Karpas-422 (cell line): Measurements from ENCODE around the gene OCA2. TPM values are rescaled to one million over a fixed set of nuclear protein-coding genes. Genes with fewer than 3 reads are reported as not detected.

Experiments used
- DNase-seq: peaks from one replicate; pipeline ENCODE4 v3.0.0-alpha.2; 2015
- H2AFZ ChIP-seq: fragments of 200-600 bp; sonication (generic); 2 replicates; pipeline ENCODE4 v1.6.1; 2014; ENCODE audit warnings: antibody characterized with exemption, low read length, mixed read lengths
- H3K27ac ChIP-seq: fragments of 200-600 bp; sonication (generic); 2 replicates; pipeline ENCODE4 v1.5.1; 2014; ENCODE audit warnings: mild to moderate bottlenecking, low read length, moderate library complexity
- H3K27me3 ChIP-seq: fragments of 200-600 bp; sonication (generic); 2 replicates; pipeline ENCODE4 v1.6.1; 2014; ENCODE audit warnings: low read length, mixed read lengths
- H3K36me3 ChIP-seq: fragments of 200-600 bp; sonication (generic); 2 replicates; pipeline ENCODE4 v1.6.1; 2014; ENCODE audit warnings: low read length, mixed read lengths; ENCODE audit not compliant: insufficient read depth
- H3K4me1 ChIP-seq: fragments of 200-600 bp; sonication (generic); 2 replicates; pipeline ENCODE4 v1.6.1; 2014; ENCODE audit warnings: mild to moderate bottlenecking, low read length, mixed read lengths
- H3K4me2 ChIP-seq: fragments of 200-600 bp; sonication (generic); 2 replicates; pipeline ENCODE4 v1.6.1; 2014; ENCODE audit warnings: low read length, low read depth, mild to moderate bottlenecking; ENCODE audit not compliant: poor library complexity, severe bottlenecking
- H3K4me3 ChIP-seq: fragments of 200-600 bp; sonication (generic); 2 replicates; pipeline ENCODE4 v1.5.1; 2014; ENCODE audit warnings: mild to moderate bottlenecking, antibody characterized with exemption, low read length, mixed read lengths
- H3K79me2 ChIP-seq: fragments of 200-600 bp; sonication (generic); 2 replicates; pipeline ENCODE4 v1.6.1; 2014; ENCODE audit warnings: mild to moderate bottlenecking, low read length, mixed read lengths
- H3K9ac ChIP-seq: fragments of 200-600 bp; sonication (generic); 2 replicates; pipeline ENCODE4 v1.6.0; 2014; ENCODE audit warnings: low read length
- H3K9me2 ChIP-seq: fragments of 200-600 bp; sonication (generic), shearing (Covaris generic); replicated peaks from 2 replicates; pipeline ENCODE4 v1.6.0; 2014; ENCODE audit warnings: mild to moderate bottlenecking, low read length, moderate library complexity; ENCODE audit not compliant: insufficient read depth
- H3K9me3 ChIP-seq: fragments of 300-700, 200-600 bp; sonication (generic); 2 replicates; pipeline ENCODE4 v1.6.1; 2014; ENCODE audit warnings: low read length, mixed read lengths
- H4K20me1 ChIP-seq: fragments of 200-600 bp; sonication (generic); 2 replicates; pipeline ENCODE4 v1.6.1; 2014; ENCODE audit warnings: mild to moderate bottlenecking, antibody characterized with exemption, low read length, low read depth; ENCODE audit not compliant: insufficient read depth
- total RNA-seq: library from RNA; depleted of rRNA; stranded (reverse); fragments of >200 nt; shearing (Covaris generic); gene quantifications from 2 replicates; pipeline ENCODE4 v1.2.3, GENCODE V29; 2014; ENCODE audit warnings: low replicate concordance

The OCA2 gene
- total RNA-seq, 1 experiment from 2014 or later, result not detected

DNA sequence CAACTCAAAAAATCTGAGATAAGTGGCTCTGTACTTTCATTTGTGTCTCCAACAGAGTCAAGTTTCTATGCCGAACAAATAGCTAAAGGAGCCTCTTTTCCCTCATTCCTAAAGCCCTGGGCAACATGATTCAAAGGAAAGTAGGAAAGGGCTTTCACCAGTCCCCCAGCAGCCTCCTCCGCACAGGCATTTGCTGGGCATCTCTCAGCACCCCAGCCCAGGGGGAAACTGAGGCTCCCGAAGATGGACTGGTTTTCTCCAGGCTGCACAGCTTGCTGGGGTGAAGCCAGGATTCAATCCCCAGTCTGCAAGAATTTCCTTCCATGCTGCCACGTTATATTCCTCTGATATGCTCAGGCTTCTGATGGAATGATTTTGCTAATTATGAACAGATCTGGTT lies 163.8 kb downstream of the OCA2 start:
- Histone ChIP-seq H3K9me3 (peaks cover 4% of the 10 kb centered on the region), H4K20me1 (no peaks in the 10 kb centered on the region), H3K36me3 (no peaks in the 10 kb centered on the region), H3K27ac (no peak overlapping the region), H3K27me3 (no peaks in the 10 kb centered on the region), H3K9me2 (no peaks in the 10 kb centered on the region), H3K4me1 (no peaks in the 10 kb centered on the region), H3K9ac (no peak overlapping the region), H3K79me2 (no peaks in the 10 kb centered on the region), H2AFZ (no peak overlapping the region), H3K4me2 (no peak overlapping the region), H3K4me3 (no peak overlapping the region)
- no peak for DNase-seq

- Histone ChIP-seq H3K27me3 (no peaks in the 10 kb centered on the region), H3K79me2 (no peaks in the 10 kb centered on the region), H4K20me1 (no peaks in the 10 kb centered on the region), H2AFZ (no peak overlapping the region), H3K9me3 (peaks cover 4% of the 10 kb centered on the region), H3K4me1 (no peaks in the 10 kb centered on the region), H3K27ac (no peak overlapping the region), H3K36me3 (no peaks in the 10 kb centered on the region), H3K9me2 (no peaks in the 10 kb centered on the region), H3K9ac (no peak overlapping the region), H3K4me2 (no peak overlapping the region), H3K4me3 (no peak overlapping the region)
- no peak for DNase-seq
These were observed 164.3 kb downstream of the OCA2 start for GRCh38 chr15:27934782-27935181.

GRCh38 chr15:27933562-27933961 lies 165.6 kb downstream of the OCA2 start:
- Histone ChIP-seq H3K4me1 (no peaks in the 10 kb centered on the region), H3K27me3 (no peaks in the 10 kb centered on the region), H3K4me3 (no peak overlapping the region), H3K9me2 (no peaks in the 10 kb centered on the region), H3K9ac (no peak overlapping the region), H3K27ac (no peak overlapping the region), H3K36me3 (no peaks in the 10 kb centered on the region), H3K4me2 (no peak overlapping the region), H2AFZ (no peak overlapping the region), H4K20me1 (no peaks in the 10 kb centered on the region), H3K9me3 (peaks cover 4% of the 10 kb centered on the region), H3K79me2 (no peaks in the 10 kb centered on the region)
- DNase-seq, result no peak

- no peak overlapping the region for H2AFZ ChIP-seq
- H3K36me3 ChIP-seq, result no peaks in the 10 kb centered on the region
- H3K27me3 ChIP-seq, result no peaks in the 10 kb centered on the region
- H3K9ac ChIP-seq, result no peak overlapping the region
- no peaks in the 10 kb centered on the region for H4K20me1 ChIP-seq
- H3K9me3 ChIP-seq, result peaks cover 4% of the 10 kb centered on the region
- H3K4me3 ChIP-seq, result no peak overlapping the region
- H3K9me2 ChIP-seq, result no peaks in the 10 kb centered on the region
- H3K79me2 ChIP-seq, result no peaks in the 10 kb centered on the region
- no peak overlapping the region for H3K4me2 ChIP-seq
- no peak for DNase-seq
- no peak overlapping the region for H3K27ac ChIP-seq
- no peaks in the 10 kb centered on the region for H3K4me1 ChIP-seq
These were observed 166.5 kb downstream of the OCA2 start for GRCh38 chr15:27932600-27932999.

GRCh38 chr15:27928386-27928785 lies 170.7 kb downstream of the OCA2 start:
- Histone ChIP-seq H3K9ac (no peak overlapping the region), H3K27me3 (no peaks in the 10 kb centered on the region), H3K4me1 (no peaks in the 10 kb centered on the region), H3K9me3 (no peaks in the 10 kb centered on the region; the same call in none of the 2 replicates), H4K20me1 (no peaks in the 10 kb centered on the region), H3K36me3 (no peaks in the 10 kb centered on the region), H2AFZ (no peak overlapping the region), H3K4me3 (no peak overlapping the region), H3K4me2 (no peak overlapping the region), H3K27ac (no peak overlapping the region), H3K9me2 (no peaks in the 10 kb centered on the region), H3K79me2 (no peaks in the 10 kb centered on the region)
- no peak for DNase-seq

DNA sequence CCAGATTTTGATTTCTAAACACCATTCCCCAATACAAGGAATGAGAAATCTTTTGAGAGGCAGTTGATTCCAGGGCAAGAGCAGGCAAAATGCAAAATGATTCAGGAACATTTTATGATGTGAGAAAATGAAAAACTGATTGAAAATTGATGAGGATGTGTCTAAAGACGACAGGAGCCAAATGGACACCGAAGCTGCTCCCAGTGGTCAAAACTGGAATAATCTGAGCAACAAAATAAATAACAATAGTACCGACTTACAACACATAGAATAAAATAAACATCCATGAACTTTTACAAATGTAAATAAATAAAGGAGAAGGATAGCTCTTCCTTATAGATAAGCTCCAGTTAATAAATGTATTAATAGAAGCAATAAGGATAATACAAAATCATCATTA lies 186.8 kb downstream of the OCA2 start:
- no peak for DNase-seq
- Histone ChIP-seq H3K36me3 (no peaks in the 10 kb centered on the region), H3K9ac (no peak overlapping the region), H3K79me2 (no peaks in the 10 kb centered on the region), H4K20me1 (no peaks in the 10 kb centered on the region), H3K4me3 (no peak overlapping the region), H3K27ac (no peak overlapping the region), H3K9me3 (peaks cover 42% of the 10 kb centered on the region), H3K4me1 (no peaks in the 10 kb centered on the region), H3K4me2 (no peak overlapping the region), H3K9me2 (no peaks in the 10 kb centered on the region), H2AFZ (no peak overlapping the region), H3K27me3 (no peaks in the 10 kb centered on the region)

- H3K36me3 ChIP-seq, result no peaks in the 10 kb centered on the region
- no peak for DNase-seq
- no peaks in the 10 kb centered on the region for H3K9me2 ChIP-seq
- no peak overlapping the region for H3K27ac ChIP-seq
- no peak overlapping the region for H3K4me2 ChIP-seq
- H3K27me3 ChIP-seq, result no peaks in the 10 kb centered on the region
- no peaks in the 10 kb centered on the region for H3K4me1 ChIP-seq
- no peaks in the 10 kb centered on the region for H4K20me1 ChIP-seq
- no peak overlapping the region for H2AFZ ChIP-seq
- H3K9ac ChIP-seq, result no peak overlapping the region
- peaks cover 36% of the 10 kb centered on the region for H3K9me3 ChIP-seq
- H3K4me3 ChIP-seq, result no peak overlapping the region
- H3K79me2 ChIP-seq, result no peaks in the 10 kb centered on the region
These were observed 192.3 kb downstream of the OCA2 start for GRCh38 chr15:27906802-27907201.

DNA sequence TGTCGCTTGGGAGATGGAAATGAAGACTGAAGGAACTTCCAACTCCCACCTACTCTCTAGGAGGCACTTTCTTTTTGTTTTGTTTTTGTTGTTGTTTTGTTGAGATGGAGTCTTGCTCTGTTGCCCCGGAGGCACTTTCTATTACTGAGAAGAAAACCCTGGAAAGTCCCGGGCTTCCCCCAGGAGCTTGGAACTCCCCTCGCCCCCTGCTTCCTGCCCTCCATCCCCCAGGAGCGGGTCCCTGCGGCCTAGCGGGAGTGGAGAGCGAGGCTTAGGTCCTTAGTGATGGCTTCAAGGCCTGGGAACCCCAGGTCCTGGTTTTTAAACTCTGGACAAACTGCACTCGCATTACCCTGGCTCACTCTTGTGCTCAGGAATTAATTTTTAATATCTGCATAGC lies 195.7 kb downstream of the OCA2 start:
- no peaks in the 10 kb centered on the region for H3K27me3 ChIP-seq
- no peaks in the 10 kb centered on the region for H4K20me1 ChIP-seq
- H3K36me3 ChIP-seq, result no peaks in the 10 kb centered on the region
- DNase-seq, result no peak
- no peaks in the 10 kb centered on the region for H3K4me1 ChIP-seq
- no peak overlapping the region for H2AFZ ChIP-seq
- no peak overlapping the region for H3K4me2 ChIP-seq
- H3K27ac ChIP-seq, result no peak overlapping the region
- no peak overlapping the region for H3K9ac ChIP-seq
- no peak overlapping the region for H3K4me3 ChIP-seq
- H3K79me2 ChIP-seq, result no peaks in the 10 kb centered on the region
- peaks cover 30% of the 10 kb centered on the region for H3K9me3 ChIP-seq
- H3K9me2 ChIP-seq, result no peaks in the 10 kb centered on the region
